Hepatocyte (in vitro differentiated cells): Measurements from ENCODE around the gene COL4A2. TPM values are rescaled to one million over a fixed set of nuclear protein-coding genes. Genes with fewer than 3 reads are reported as not detected.
A peak's percentile ranks its signal among the peaks of the same experiment; 100 is the strongest.

Experiments
- DNase-seq: peaks from one replicate; pipeline ENCODE4 v3.0.0-alpha.2; 2016; ENCODE audit warnings: low spot score
- H2AFZ ChIP-seq: fragments of 200-600 bp; sonication (generic); 2 replicates; pipeline ENCODE4 v1.6.0; 2016; ENCODE audit warnings: antibody characterized with exemption, mild to moderate bottlenecking
- H3K27ac ChIP-seq: fragments of 200-600 bp; sonication (generic); 2 replicates; pipeline ENCODE4 v1.5.1; 2016; ENCODE audit warnings: mild to moderate bottlenecking
- H3K27me3 ChIP-seq: fragments of 200-600 bp; sonication (generic); 2 replicates; pipeline ENCODE4 v1.6.1; 2016
- H3K36me3 ChIP-seq: fragments of 200-600 bp; sonication (generic); replicated peaks from 2 replicates; pipeline ENCODE4 v1.5.1; 2016; ENCODE audit warnings: low read depth; ENCODE audit not compliant: insufficient read depth
- H3K4me1 ChIP-seq: fragments of 200-600 bp; sonication (generic); 2 replicates; pipeline ENCODE4 v1.5.1; 2016; ENCODE audit warnings: mild to moderate bottlenecking, moderate library complexity; ENCODE audit not compliant: insufficient read depth
- H3K4me2 ChIP-seq: fragments of 200-600 bp; sonication (generic); 2 replicates; pipeline ENCODE4 v1.6.0; 2016
- H3K4me3 ChIP-seq: fragments of 200-600 bp; sonication (generic); 2 replicates; pipeline ENCODE4 v1.5.1; 2016; ENCODE audit warnings: mild to moderate bottlenecking
- H3K79me2 ChIP-seq: fragments of 200-600 bp; sonication (generic); 2 replicates; pipeline ENCODE4 v1.6.0; 2017; ENCODE audit warnings: mild to moderate bottlenecking
- H3K9me2 ChIP-seq: fragments of 200-600 bp; sonication (generic); replicated peaks from 2 replicates; pipeline ENCODE4 v1.6.0; 2017; ENCODE audit warnings: mild to moderate bottlenecking; ENCODE audit not compliant: insufficient read depth
- H3K9me3 ChIP-seq: fragments of 200-600 bp; sonication (generic); 2 replicates; pipeline ENCODE4 v1.5.1; 2016; ENCODE audit warnings: low read depth, mild to moderate bottlenecking
- H4K20me1 ChIP-seq: fragments of 200-600 bp; sonication (generic); 2 replicates; pipeline ENCODE4 v1.6.0; 2016; ENCODE audit warnings: mild to moderate bottlenecking; ENCODE audit not compliant: insufficient read depth, poor library complexity, severe bottlenecking
- EZH2 ChIP-seq: fragments of 200-600 bp; sonication (generic); IDR thresholded peaks from 2 replicates; pipeline ENCODE4 v1.6.1; 2016; ENCODE audit warnings: antibody characterized with exemption, mild to moderate bottlenecking, borderline replicate concordance
- EZH2phosphoT487 ChIP-seq: fragments of 200-600 bp; sonication (generic); IDR thresholded peaks from one replicate; pipeline ENCODE4 v1.6.1; 2018; ENCODE audit warnings: antibody characterized with exemption, mild to moderate bottlenecking, low read depth, moderate library complexity; ENCODE audit not compliant: unreplicated experiment, severe bottlenecking
- WGBS: methylation state at CpG from one replicate; pipeline ENCODE4 v1.1.6; 2016; ENCODE audit warnings: low lambda C conversion rate; ENCODE audit errors: missing lambda C conversion rate; 5-methylcytosine and 5-hydroxymethylcytosine counted together
- polyA plus RNA-seq: library from polyadenylated mRNA; unstranded; fragments of >200 nt; fragmentation: Nextera tagmentation; extraction: Ambion mirVana; gene quantifications from 2 replicates; pipeline ENCODE4 v1.2.1, GENCODE V29; 2016
- total RNA-seq: library from RNA; depleted of rRNA; stranded (reverse); fragments of >200 nt; gene quantifications from 2 replicates; pipeline ENCODE4 v1.2.3, GENCODE V29; 2014
- TF ChIP-seq, protein P1 (sequence below): fragments of 200-600 bp; sonication (generic); IDR thresholded peaks from 2 replicates; pipeline ENCODE4 v1.5.1; 2016; ENCODE audit warnings: antibody characterized with exemption, mild to moderate bottlenecking; ENCODE audit not compliant: poor library complexity

Gene COL4A2
- total and polyA plus RNA-seq, 2 experiments from 2014 or later: 171 to 221 TPM

DNA sequence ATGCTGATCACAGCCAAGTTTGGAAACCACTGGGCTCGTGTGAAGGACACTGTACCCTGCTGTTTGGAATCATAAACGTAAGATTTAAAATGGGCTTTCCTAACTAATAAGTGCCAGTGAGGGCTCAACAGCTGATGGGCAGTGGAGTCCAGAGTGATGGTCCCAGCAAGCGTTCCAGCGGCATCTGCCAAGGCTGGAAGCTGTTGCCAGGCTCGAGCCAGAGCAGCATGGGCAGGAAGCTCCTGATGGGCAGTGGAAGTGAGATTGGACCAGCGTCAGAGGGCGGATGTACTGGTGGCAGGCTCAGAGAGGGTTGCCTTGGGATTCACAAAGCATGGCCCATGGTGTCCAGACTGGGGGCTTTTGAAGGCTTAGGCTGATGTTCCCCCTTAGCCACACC lies 30.2 kb downstream of the COL4A2 start:
- WGBS: 90% methylated on average over 7 of the region's 7 CpGs
- Histone ChIP-seq H3K4me3 (no peak overlapping the region), H3K27me3 (no peaks in the 10 kb centered on the region), H3K36me3 (no peaks in the 10 kb centered on the region), H4K20me1 (no peaks in the 10 kb centered on the region), H3K27ac (peak overlapping the region; percentile 82), H3K4me1 (peaks cover 35% of the 10 kb centered on the region), H3K79me2 (peaks cover 47% of the 10 kb centered on the region), H2AFZ (no peak overlapping the region), H3K9me2 (no peaks in the 10 kb centered on the region), H3K4me2 (no peak overlapping the region), H3K9me3 (no peaks in the 10 kb centered on the region)
- TF ChIP-seq EZH2phosphoT487 (no peak), EZH2 (no peak)
- TF ChIP-seq, protein P1, sequence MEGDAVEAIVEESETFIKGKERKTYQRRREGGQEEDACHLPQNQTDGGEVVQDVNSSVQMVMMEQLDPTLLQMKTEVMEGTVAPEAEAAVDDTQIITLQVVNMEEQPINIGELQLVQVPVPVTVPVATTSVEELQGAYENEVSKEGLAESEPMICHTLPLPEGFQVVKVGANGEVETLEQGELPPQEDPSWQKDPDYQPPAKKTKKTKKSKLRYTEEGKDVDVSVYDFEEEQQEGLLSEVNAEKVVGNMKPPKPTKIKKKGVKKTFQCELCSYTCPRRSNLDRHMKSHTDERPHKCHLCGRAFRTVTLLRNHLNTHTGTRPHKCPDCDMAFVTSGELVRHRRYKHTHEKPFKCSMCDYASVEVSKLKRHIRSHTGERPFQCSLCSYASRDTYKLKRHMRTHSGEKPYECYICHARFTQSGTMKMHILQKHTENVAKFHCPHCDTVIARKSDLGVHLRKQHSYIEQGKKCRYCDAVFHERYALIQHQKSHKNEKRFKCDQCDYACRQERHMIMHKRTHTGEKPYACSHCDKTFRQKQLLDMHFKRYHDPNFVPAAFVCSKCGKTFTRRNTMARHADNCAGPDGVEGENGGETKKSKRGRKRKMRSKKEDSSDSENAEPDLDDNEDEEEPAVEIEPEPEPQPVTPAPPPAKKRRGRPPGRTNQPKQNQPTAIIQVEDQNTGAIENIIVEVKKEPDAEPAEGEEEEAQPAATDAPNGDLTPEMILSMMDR: no peak
- DNase-seq: no peak

DNA sequence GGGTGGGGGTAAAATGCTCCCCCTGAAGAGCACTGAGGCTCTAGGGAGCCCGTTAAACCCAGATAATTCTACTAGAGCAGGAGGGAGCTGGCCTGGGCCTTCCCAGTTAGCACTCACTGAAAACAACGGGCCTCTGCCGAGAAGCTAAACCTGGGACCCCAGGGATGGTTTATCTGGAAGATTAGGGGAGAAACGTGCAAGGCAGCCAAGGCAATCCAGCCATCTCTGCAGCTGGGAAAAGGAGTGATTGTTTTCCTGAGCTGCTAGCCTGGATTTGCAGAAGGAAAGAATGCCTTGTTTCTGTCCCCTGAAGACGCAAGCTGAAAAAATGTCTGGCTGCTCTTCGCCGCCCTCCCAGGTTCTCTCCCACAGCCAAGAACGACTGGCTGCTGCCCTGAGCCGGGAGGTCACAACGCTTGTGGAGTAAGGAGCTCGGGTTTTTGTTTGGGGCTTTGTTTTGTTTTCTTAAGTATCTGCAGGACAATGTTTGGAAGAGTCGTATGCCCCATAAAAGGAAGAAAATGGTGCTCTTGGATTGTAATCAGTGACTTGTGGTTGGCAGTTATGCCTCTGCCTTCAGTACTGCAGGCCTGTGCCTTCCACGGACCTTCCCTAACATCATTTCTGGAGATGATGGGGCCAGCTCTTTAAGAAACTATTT lies 31.5 kb downstream of the COL4A2 start:
- H3K27ac ChIP-seq: peak overlapping the region; percentile 82
- DNase-seq: no peak
- no peaks in the 10 kb centered on the region for H3K9me3 ChIP-seq
- no peak overlapping the region for H2AFZ ChIP-seq
- H3K79me2 ChIP-seq: peaks cover 43% of the 10 kb centered on the region
- no peaks in the 10 kb centered on the region for H4K20me1 ChIP-seq
- WGBS: 32% methylated on average over 13 of the region's 13 CpGs
- peak overlapping the region; percentile 61 for H3K4me2 ChIP-seq
- TF ChIP-seq, protein P1: no peak
- TF ChIP-seq EZH2 (no peak), EZH2phosphoT487 (no peak)
- H3K4me1 ChIP-seq: peaks cover 35% of the 10 kb centered on the region
- H3K9me2 ChIP-seq: no peaks in the 10 kb centered on the region
- no peaks in the 10 kb centered on the region for H3K27me3 ChIP-seq
- H3K4me3 ChIP-seq: no peak overlapping the region
- no peaks in the 10 kb centered on the region for H3K36me3 ChIP-seq

DNA sequence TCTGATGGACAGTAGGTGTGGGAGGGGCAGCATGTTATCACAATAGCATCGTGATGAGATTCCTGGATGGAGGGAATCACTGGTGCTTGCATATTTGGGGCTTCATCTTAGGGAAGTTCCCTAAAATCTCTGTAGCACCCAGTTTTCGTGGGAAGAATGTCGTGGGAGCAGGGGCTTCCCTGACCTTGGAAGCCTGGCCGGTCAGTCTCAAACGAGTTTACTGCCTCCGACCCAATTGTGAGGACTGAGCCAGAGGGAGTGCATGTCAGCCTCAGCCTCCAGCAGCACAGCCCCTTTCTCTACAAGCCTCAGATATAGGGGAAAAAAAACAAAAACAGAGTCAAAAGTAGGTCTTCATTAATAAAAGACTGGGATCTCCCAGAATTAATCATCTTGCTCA lies 32.2 kb downstream of the COL4A2 start:
- Histone ChIP-seq H3K4me1 (peaks cover 35% of the 10 kb centered on the region), H2AFZ (no peak overlapping the region), H3K27me3 (no peaks in the 10 kb centered on the region), H3K4me2 (no peak overlapping the region), H3K36me3 (no peaks in the 10 kb centered on the region), H3K79me2 (peaks cover 46% of the 10 kb centered on the region), H3K9me3 (no peaks in the 10 kb centered on the region), H3K9me2 (no peaks in the 10 kb centered on the region), H3K4me3 (no peak overlapping the region), H3K27ac (peak overlapping the region; percentile 82), H4K20me1 (no peaks in the 10 kb centered on the region)
- 86% methylated on average over 6 of the region's 6 CpGs for WGBS
- TF ChIP-seq EZH2 (no peak), EZH2phosphoT487 (no peak)
- TF ChIP-seq, protein P1: no peak
- no peak for DNase-seq
